GM18907 (cell line): ENCODE results near the gene DCTN5.

Experiments
- ATAC-seq: cut with Tn5 transposase; IDR thresholded peaks from one replicate; pipeline ENCODE4 v1.9.1; 2021; ENCODE audit warnings: mild to moderate bottlenecking, moderate library complexity; ENCODE audit not compliant: unreplicated experiment

DCTN5 gene

GRCh38 chr16:23724096-23724784, 83.0 kb downstream of the DCTN5 start:
- no peak for ATAC-seq

- no peak for ATAC-seq
Observed at GRCh38 chr16:23724785-23725131, 83.5 kb downstream of the DCTN5 start.

- no peak for ATAC-seq
Observed at GRCh38 chr16:23726710-23727109, 85.4 kb downstream of the DCTN5 start.
